Aorta (tissue), 5 donors: ENCODE results near the gene COX14. TPM values are rescaled to one million over a fixed set of nuclear protein-coding genes. Genes with fewer than 3 reads are reported as not detected.

Experiments
- ATAC-seq: fragments of 200-7000 bp; cut with Tn5 transposase; one replicate; pipeline ENCODE4 v1.9.1; 2022; ENCODE audit warnings: moderate library complexity; ENCODE audit not compliant: low FRiP score
- DNase-seq, 2 donors: peaks; one replicate each; pipeline ENCODE4 v3.0.0-alpha.2; 2020
- H3K27ac ChIP-seq, 2 donors: one replicate each; pipeline ENCODE4 v1.5.1; 2013; ENCODE audit warnings: low read length in 2 of 2, mild to moderate bottlenecking in 2 of 2, moderate library complexity in 2 of 2, control low read depth in 1 of 2, inconsistent platforms in 1 of 2, low read depth in 1 of 2
- H3K27me3 ChIP-seq, 2 donors: one replicate each; pipeline ENCODE4 v1.6.1; 2013; ENCODE audit warnings: control low read depth in 1 of 2, low read length in 1 of 2, mild to moderate bottlenecking in 1 of 2, moderate library complexity in 1 of 2; ENCODE audit not compliant: insufficient read depth in 2 of 2, control insufficient read depth in 1 of 2
- H3K36me3 ChIP-seq, 2 donors: one replicate each; pipeline ENCODE4 v1.6.1; 2013; ENCODE audit warnings: control low read depth in 1 of 2, low read length in 1 of 2, mild to moderate bottlenecking in 1 of 2; ENCODE audit not compliant: insufficient read depth in 2 of 2, control insufficient read depth in 1 of 2
- H3K4me1 ChIP-seq, 2 donors: one replicate each; pipeline ENCODE4 v1.6.1; 2013; ENCODE audit warnings: low read length in 2 of 2, control low read depth in 1 of 2, mild to moderate bottlenecking in 1 of 2, moderate library complexity in 1 of 2; ENCODE audit not compliant: insufficient read depth in 2 of 2, control insufficient read depth in 1 of 2
- H3K4me3 ChIP-seq, 2 donors: one replicate each; pipeline ENCODE4 v1.5.1; 2013; ENCODE audit warnings: low read length in 2 of 2, control low read depth in 1 of 2, mild to moderate bottlenecking in 1 of 2
- H3K9me3 ChIP-seq: one replicate; pipeline ENCODE4 v1.6.1; 2013; ENCODE audit warnings: mild to moderate bottlenecking, low read length; ENCODE audit not compliant: control insufficient read depth
- WGBS, 2 donors: extraction: QIAGEN DNeasy Blood & Tissue Kit; methylation state at CpG; one replicate each; pipeline ENCODE4 v1.1.7; 2013; 5-methylcytosine and 5-hydroxymethylcytosine counted together
- intact Hi-C, 2 donors: fragments of 100-400 bp; cut with DNase I; formaldehyde crosslinking; loops; one replicate each; pipeline versions ENCODE4 v1.14.2 to v1.15.0; 2022
- polyA plus RNA-seq, 2 donors: library from polyadenylated mRNA; stranded (reverse); fragments of 200-250 nt; gene quantifications; one replicate each; pipeline ENCODE4 v1.2.3, GENCODE V29; 2013
- total RNA-seq, 2 donors: library from RNA; stranded (reverse); fragmentation: NEBNext Ultra II Directional; extraction: Animal tissue kit (Norgen Biotek cat#: 25700); gene quantifications; one replicate each; pipeline ENCODE4 v1.2.1, GENCODE V29; 2021
- donor health status: healthy with polysubstance abuse.
- donor health status: Bipolar disorder and iron deficiency.
- donor health status: DM: no; HTN: no; CAD: no.
- donor health status: DM: no; HTN: no; CAD: no.
- donor health status: DM: yes; HTN: yes; CAD: no.

Gene COX14
- total and polyA plus RNA-seq, 4 donors = 49.3 to 214 (median 73.1) TPM

DNA sequence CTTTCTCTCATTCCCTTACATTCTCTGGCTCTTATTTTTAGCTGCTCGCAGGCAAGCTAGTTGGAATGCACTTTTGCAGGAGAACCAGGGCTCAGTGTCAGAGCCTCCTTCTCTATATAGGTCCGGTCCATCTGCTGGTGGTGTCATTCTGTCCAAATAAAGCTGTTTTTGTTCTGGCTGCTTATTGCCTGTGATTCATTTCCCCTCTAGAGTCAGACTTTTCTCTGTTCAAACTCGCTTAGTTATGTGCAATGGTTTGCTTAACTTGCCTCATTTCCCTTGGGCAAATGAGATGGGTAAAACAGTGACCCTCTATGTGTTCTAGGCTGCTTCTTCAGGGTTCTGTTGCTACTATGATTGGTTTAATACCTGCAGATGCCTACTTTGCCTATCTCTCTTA is 24.0 kb upstream of the COX14 start:
- H3K27ac ChIP-seq = no peak overlapping the region
- no peaks in the 10 kb centered on the region for H3K27me3 ChIP-seq
- no peak overlapping the region for H3K4me3 ChIP-seq
- H3K9me3 ChIP-seq = no peaks in the 10 kb centered on the region
- peaks cover 2 to 5% of the 10 kb centered on the region in 2 donors for H3K36me3 ChIP-seq
- DNase-seq = peak in 1 of 2 donors; percentile 8
- 20 to 28% methylated on average over 3 of the region's 3 CpGs for WGBS, 2 donors
- intact Hi-C loops = loop anchor here (2.0 to 10.0 kb wide), 4 partner anchors 23 to 227 kb away; partner anchors contain the start of gene CERS5 (in 1 of the 2)
- ATAC-seq = no peak
- H3K4me1 ChIP-seq = no peaks in the 10 kb centered on the region

DNA sequence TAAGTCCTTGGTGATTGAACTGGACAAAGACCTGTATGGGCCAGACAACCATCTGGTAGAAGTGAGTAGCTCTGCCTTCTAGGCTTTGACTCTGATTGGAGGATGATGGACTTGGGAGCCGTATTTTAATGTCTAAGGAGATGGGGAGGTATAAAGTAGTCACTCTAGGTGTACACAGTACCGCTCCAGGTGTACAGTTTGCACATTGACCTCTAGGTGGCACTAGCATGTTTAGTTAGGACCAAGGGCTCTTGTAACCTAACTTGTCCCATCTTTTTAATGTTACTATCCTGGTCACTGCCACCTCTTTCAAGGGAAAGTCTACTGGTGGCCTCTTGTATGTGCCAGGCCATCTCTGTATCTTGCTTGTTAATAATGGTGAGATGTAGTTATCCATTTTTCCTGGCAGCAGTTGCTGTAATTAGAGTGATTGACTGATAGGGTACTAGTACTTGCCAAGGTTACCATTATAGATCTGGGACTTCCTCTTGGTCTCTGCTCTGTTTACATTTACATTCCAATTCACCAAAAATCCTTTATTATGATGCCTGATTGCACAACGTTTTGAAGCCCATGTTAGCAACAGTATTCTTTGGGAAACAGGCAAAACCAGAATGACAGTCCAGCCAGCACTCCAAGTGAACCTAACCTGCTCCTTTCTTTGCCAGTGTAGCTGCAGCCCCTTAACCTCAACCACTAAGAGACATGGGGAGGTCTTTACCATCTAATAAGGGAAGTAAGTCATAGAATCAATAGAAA is 23.3 kb upstream of the COX14 start:
- no peaks in the 10 kb centered on the region for H3K4me1 ChIP-seq
- H3K27me3 ChIP-seq = no peaks in the 10 kb centered on the region
- intact Hi-C loops = loop anchor here (2.0 to 10.0 kb wide), 4 partner anchors 22 to 226 kb away; partner anchors contain the start of gene CERS5 (in 1 of the 2)
- H3K36me3 ChIP-seq = peaks cover 2 to 5% of the 10 kb centered on the region in 2 donors
- H3K9me3 ChIP-seq = no peaks in the 10 kb centered on the region
- no peak overlapping the region for H3K4me3 ChIP-seq
- no peak overlapping the region for H3K27ac ChIP-seq
- 20 to 26% methylated on average over 3 of the region's 3 CpGs for WGBS, 2 donors
- ATAC-seq (peak; percentile 53), DNase-seq (peak in 1 of 2 donors; percentile 39)

DNA sequence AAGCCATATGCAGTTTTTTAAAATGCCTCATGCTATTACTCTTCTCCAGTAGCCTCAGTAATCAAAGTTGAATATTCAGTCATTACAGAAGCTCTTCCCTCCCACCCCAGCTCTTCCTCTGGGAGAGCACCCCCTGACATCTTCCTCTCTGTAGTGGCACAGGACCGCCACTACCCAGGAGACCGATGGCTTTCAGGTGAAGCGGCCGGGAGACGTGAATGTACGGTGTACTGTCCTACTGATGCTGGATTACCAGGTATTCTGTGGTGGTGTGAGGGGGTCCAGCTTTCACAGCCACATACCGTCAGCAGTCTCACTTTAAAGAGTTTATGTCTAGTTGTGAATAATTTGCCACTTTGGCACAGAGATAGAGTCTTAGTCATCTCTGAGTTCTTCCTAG is 22.3 kb upstream of the COX14 start:
- Histone ChIP-seq H3K9me3 (no peaks in the 10 kb centered on the region), H3K4me1 (no peaks in the 10 kb centered on the region), H3K36me3 (peaks cover 5 to 6% of the 10 kb centered on the region in 2 donors), H3K27me3 (no peaks in the 10 kb centered on the region), H3K27ac (no peak overlapping the region), H3K4me3 (no peak overlapping the region)
- no peak for DNase-seq
- 93% methylated on average over 7 of the region's 7 CpGs for WGBS, 2 donors
- no peak for ATAC-seq
- intact Hi-C loops = loop anchor here (2.0 to 10.0 kb wide), 4 partner anchors 21 to 225 kb away; partner anchors contain the start of gene CERS5 (in 1 of the 2)

DNA sequence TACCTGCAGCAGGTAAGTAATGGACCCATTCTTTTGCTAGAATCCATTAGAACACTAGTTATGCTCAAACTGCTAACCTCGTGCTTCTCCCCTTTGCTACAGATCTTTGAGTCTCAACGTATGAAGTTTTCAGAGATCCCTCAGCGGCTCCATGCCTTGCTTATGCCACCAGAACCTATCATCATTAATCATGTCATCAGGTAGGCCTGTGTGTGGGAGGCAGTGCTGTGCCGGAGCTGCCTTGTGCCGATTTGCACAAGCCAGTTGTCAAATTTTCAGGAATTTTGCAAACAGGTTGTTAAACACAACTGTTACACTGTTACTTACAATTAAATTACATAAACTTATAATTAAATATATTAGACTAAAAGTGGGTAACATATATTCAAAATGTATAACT is 21.6 kb upstream of the COX14 start:
- no peaks in the 10 kb centered on the region for H3K27me3 ChIP-seq
- no peak for ATAC-seq
- no peak for DNase-seq
- no peak overlapping the region for H3K4me3 ChIP-seq
- no peak overlapping the region for H3K27ac ChIP-seq
- no peaks in the 10 kb centered on the region for H3K4me1 ChIP-seq
- H3K9me3 ChIP-seq = no peaks in the 10 kb centered on the region
- intact Hi-C loops = no loop called here
- H3K36me3 ChIP-seq = peaks cover 5 to 6% of the 10 kb centered on the region in 2 donors
- WGBS, 2 donors = 47 to 56% methylated on average over 5 of the region's 5 CpGs

DNA sequence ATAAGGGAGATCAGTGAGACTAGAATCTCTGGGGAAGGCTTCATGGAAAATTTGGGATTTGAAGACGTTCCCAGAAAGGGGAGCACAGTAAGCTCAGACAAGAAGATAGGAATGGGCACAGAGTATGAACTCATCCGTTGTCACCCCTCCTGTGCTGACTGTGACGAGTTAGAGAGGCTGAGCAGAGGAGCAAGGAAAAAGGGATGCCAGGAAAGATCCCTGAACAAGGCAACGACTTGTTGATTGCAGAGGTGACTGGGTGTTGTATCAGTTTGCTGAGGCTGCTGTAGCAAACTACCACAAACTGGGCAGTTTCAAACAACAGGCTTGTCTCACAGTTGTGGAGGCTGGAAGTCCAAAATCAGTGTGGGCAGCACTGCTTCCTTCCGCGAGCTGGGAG is 14.1 kb upstream of the COX14 start:
- Histone ChIP-seq H3K27me3 (no peaks in the 10 kb centered on the region), H3K4me3 (no peak overlapping the region), H3K9me3 (no peaks in the 10 kb centered on the region), H3K27ac (no peak overlapping the region), H3K36me3 (peaks cover 7 to 21% of the 10 kb centered on the region in 2 donors), H3K4me1 (no peaks in the 10 kb centered on the region)
- intact Hi-C loops = no loop called here
- WGBS, 2 donors = 84 to 86% methylated on average over 6 of the region's 6 CpGs
- ATAC-seq = no peak
- no peak for DNase-seq

DNA sequence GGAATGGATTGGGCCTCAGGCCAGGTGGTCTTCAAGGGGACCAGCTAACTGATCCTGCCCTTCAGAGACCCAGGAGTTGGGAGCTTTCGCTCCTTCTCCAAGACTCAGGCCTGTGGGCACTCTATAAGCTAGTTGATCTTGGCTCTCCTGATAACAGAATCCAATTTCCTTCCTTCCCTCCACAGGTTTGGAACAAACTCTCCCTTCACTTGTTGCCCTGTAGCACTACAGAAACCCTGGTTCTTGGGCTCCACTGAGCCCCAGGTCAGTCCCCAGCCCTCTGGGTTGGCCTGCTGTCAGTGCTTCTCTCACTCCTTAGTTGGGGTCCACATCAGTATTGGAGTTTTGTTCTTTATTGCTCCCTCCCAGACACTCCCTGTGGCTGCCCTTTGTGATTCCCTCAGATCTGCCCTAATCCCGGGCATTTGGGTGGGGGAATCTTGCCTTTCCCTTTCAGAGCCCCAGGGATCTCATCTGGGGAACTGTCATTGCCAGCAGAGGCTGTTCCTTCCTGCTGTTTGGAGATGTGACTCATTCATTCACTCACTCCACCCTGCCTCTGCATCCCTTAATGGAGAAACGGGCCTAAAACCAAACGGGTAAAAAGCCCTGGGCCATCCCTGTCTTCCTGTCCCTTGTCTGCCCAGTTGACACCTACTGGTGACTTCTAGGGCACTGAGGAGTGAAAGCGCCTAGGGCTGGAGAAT is 12.6 kb upstream of the COX14 start:
- Histone ChIP-seq H3K4me1 (no peaks in the 10 kb centered on the region), H3K27me3 (no peaks in the 10 kb centered on the region), H3K9me3 (no peaks in the 10 kb centered on the region), H3K4me3 (no peak overlapping the region), H3K36me3 (peaks cover 7 to 18% of the 10 kb centered on the region in 2 donors), H3K27ac (no peak overlapping the region)
- ATAC-seq (peak; percentile 31), DNase-seq (no peak)
- 65 to 66% methylated on average over 5 of the region's 5 CpGs for WGBS, 2 donors
- intact Hi-C loops = no loop called here

DNA sequence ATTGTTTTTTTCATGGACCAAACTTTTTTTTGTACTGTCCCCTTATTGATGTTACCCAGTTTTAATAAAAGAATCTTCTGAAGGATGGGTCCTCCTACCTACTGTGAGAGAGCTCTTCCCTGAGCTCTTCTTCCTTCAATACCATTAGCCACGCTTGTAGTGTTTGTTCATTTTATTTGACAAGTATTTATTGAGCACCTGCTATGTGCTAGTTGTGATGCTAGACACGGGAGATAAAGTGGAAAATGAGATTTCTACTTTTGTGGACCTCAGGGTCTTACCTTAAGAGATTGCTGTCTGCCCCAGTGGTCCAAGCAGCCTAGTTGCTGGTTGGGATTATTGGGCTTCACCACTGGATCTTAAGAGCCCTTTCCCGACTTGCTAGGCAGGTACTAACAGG is 11.5 kb upstream of the COX14 start:
- Histone ChIP-seq H3K36me3 (peaks cover 7 to 16% of the 10 kb centered on the region in 2 donors), H3K4me1 (no peaks in the 10 kb centered on the region), H3K27ac (no peak overlapping the region), H3K27me3 (no peaks in the 10 kb centered on the region), H3K4me3 (no peak overlapping the region), H3K9me3 (no peaks in the 10 kb centered on the region)
- WGBS, 2 donors = 79 to 85% methylated on average over 3 of the region's 3 CpGs
- DNase-seq (no peak), ATAC-seq (no peak)
- intact Hi-C loops = no loop called here

DNA sequence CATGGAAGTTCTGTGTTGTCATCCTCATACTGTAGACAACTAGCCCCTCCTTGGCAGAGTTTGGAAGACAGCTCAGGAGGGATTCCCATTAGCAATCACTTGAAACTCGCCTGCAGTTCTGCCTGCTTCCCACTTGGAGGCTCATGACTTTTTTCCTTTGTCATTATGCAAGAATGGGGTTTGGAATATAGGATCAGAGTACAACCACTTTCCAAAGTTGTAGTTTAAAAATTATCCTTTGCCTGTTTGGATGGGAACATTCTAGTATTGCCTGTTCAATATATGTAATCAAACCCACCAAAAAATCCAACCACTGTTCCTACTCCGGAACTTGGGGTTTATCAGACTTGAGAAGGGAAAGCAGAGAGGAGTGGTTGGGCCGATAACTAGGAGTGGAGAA is 10.4 kb upstream of the COX14 start:
- 74 to 77% methylated on average over 3 of the region's 3 CpGs for WGBS, 2 donors
- ATAC-seq = no peak
- intact Hi-C loops = no loop called here
- Histone ChIP-seq H3K27ac (no peak overlapping the region), H3K4me3 (no peak overlapping the region), H3K4me1 (no peaks in the 10 kb centered on the region), H3K9me3 (no peaks in the 10 kb centered on the region), H3K36me3 (peaks cover 7 to 10% of the 10 kb centered on the region in 2 donors), H3K27me3 (no peaks in the 10 kb centered on the region)
- no peak for DNase-seq
